ENCODE data around the gene ZNF280D.
"Not testable (repeated sequence)": the region's sequence is repeated elsewhere in the genome, so short reads cannot be mapped to it uniquely, and the experiment has no call there.

Gene ZNF280D

GRCh38 chr15:56709502-56709901, 23.8 kb downstream of the ZNF280D start:
- DNase-seq = not testable (repeated sequence)

DNA sequence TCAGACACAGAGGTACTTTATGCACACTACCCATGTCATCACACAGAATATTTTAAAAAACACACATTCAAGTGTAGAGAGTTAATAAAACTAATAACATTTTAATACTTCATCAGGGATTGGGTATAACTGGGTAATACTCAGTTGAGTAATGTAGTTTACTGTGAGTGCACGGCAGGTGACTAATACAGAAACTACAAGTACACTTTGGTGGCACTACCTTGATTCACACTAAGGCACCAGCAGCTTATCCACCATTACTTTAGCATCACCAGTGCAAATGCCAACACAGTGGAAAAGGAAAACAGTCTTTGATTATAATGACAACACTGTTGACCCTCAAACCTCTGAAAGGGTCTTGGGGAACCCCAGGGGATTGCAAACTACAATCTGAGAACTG, 33.6 kb downstream of the ZNF280D start:
- DNase-seq = peak; percentile 4

- no peak for DNase-seq
These were observed 35.0 kb downstream of the ZNF280D start for GRCh38 chr15:56698270-56698669.

GRCh38 chr15:56693761-56694160, 39.5 kb downstream of the ZNF280D start:
- no peak for DNase-seq

- DNase-seq = no peak
These were observed 42.6 kb downstream of the ZNF280D start for GRCh38 chr15:56690733-56691132.

DNA sequence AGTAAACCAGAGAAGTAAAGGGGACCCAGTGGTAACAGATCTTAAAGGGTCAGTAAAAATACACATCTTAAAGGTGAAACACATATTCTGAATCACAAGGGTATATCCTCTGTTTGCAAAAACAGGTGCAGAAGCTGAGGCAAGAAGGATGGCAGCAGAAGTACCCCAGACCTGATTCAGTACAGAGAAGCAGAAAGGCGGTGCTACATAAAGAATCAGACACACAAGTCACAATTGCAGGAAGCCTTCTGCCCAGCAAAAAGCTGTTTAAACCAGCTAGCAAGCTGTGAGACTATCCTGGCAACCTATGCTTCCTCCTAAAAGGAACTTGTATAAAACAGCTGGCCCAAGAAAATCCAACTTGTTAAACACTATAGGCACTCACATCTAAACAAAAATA, 49.4 kb downstream of the ZNF280D start:
- DNase-seq = no peak

- no peak for DNase-seq
These were observed 52.2 kb downstream of the ZNF280D start for GRCh38 chr15:56681113-56681512.

DNA sequence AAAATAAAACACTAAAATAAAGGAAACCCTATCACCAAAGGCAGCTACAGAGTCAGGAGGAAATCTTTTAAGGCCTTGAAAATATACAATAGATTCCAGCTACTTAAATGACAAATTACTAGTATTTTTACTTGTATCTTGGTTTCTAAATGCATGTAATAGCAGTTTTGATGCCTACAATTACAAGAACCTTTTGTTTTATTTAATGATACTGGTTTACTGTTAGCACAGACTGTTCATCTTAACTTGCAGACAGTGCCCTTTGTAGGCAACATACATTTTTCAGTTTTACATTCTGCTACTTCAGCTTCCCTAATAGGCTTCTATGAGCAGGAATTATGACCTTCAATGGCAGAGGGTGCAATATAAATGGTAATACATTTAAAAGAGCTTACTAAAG, 54.1 kb downstream of the ZNF280D start:
- DNase-seq = no peak

GRCh38 chr15:56678571-56678970, 54.7 kb downstream of the ZNF280D start:
- DNase-seq = no peak

DNA sequence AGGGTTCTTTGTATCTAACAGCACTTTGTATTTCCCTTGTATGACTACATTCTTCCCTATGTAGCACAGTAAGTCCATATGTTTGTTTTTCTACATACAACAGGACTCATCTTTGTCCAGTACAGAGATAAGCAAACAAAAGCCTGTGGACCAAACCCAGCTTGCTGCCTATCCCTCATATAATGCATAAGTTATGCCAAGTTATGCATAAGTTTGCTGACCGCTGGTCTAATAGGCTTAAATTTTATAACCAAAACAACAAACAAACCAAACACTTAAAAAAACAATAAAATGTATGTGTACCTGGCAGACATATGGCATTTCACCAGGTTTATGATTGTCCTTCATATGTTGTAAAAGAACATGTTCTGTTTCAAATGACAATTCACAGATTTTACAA, 56.0 kb downstream of the ZNF280D start:
- DNase-seq = no peak

GRCh38 chr15:56675930-56676329, 57.4 kb downstream of the ZNF280D start:
- DNase-seq = no peak

DNA sequence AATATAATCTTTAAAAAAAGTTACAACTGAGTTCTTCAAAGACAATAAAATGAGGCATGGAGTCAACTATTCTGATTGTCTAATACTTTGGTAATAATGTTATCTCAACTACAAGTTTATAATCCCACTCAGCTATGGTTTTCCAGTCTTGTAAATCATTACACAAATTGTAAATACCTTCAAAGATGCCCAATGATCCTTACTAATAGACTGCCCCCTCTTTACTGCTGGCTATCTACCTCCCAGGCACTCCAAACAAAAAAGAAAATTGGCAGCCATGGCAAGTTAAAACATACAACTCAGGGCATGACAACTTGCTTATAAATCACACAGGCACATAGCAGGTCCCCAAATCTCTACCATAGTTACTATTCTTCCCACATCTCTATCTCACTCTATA, 58.5 kb downstream of the ZNF280D start:
- no peak for DNase-seq

DNA sequence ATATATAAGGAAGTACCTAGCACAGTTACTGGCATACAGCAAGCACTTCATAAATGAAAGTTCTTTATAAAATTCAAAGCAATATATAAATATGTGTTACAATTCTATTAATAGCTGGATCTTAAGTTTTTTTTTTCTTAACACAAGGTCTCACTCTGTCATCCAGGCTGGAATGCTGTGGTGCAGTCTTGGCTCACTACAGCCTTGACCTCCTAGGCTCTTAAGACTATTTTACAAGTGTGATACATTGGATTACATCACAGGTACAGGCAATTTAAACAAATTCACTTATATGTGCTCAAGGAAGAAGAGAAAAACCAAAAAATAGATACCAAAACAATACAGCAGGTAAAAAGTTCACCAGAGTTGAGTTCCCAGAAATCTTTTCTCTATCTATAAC, 60.6 kb downstream of the ZNF280D start:
- no peak for DNase-seq

DNA sequence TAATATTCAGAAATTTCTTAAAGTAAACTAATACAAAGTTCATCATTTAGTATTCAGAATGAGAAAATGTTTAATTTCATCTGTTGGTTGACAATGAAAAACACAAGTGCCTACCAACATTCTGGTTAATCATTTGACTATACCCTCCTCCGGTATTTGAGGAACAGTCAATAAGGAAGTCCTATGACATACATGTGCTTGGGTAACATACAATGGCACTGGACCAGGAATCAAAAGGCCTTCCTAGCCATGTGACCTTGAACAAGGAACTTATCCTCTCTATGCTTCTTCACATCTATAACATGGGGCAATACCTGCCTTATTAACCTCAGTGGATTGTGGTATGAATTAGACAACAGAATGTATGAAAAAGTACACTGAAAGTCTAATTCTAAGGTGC, 65.8 kb downstream of the ZNF280D start:
- no peak for DNase-seq

- no peak for DNase-seq
These were observed 72.4 kb downstream of the ZNF280D start for GRCh38 chr15:56660943-56661342.

GRCh38 chr15:56659197-56659596, 74.1 kb downstream of the ZNF280D start:
- no peak for DNase-seq

- no peak for DNase-seq
These were observed 78.7 kb downstream of the ZNF280D start for GRCh38 chr15:56654624-56655023.

DNA sequence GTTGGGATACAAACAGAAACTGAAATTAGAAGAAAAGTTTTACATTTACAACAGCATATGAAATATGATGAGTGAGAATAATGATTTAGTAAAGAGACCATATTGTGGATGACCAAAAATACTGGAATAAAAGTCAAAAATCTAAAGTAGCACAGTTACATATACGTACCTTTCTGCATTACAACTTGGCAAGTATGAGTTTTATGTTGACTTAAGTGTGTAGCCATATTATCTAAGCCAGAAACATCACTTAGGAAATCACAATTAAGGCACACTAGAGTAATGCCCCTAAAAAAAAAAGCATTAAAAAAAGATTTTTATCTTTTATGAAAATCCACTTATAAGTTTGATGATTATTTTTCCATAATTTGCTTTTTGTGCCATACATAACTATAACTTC, 79.1 kb downstream of the ZNF280D start:
- DNase-seq = no peak

GRCh38 chr15:56653787-56654186, 79.5 kb downstream of the ZNF280D start:
- DNase-seq = no peak

DNA sequence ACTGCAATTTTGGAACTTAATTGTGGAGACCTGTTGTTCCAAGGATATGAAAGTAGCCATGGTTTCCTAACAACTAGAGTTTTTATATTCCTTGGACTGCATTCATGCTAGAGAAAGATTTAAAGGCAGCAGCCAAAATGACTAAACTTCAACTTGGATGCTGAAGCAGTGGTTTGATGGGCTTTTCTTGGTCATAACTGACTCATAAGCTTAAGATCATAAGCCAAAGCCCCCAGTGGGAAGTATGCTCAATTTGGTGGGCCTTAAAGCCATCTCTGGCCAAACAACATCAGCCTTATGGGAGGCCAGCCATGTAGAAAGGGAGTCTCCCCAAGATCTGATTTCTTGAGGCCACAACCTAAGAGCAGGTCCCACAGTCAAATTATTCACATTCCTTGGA, 80.2 kb downstream of the ZNF280D start:
- DNase-seq = no peak

DNA sequence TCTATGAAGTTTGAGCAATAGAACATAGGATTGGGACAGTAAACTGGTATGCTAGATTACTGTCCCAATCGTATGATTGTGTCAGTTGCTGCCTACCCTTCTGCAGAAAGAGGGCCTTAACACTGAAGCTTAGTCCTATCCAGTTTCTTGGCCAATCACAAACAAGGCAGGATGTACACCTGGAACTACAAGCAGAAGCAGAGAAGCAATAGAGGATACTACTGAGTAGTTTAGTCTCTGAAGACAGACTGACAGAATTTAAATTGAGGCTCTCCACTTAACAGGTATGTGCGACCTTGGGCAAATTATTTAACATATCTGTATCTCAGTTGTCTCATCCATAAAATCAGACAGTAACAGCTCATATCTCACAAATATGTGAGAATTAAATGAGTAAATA, 85.0 kb downstream of the ZNF280D start:
- no peak for DNase-seq

- DNase-seq = no peak
These were observed 92.8 kb downstream of the ZNF280D start for GRCh38 chr15:56640549-56640948.

DNA sequence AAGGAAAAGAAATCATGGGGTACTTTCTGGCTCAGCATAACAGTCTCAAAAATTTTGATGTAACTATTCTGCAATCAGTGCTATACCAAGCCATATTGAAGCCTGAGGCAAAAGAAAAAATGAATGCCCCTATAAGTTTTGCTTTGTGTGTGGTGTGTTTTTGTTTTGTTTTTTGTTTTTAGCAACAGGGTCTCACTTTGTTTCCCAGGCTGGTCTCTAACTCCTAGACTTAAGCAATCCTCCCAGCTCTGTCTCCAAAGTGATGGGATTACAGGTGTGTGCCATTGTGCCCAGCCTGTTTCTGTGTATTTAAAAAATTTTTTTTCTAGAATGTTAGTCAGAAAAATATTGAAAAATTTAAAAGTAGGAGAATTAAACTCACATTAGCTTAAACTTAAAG, 93.2 kb downstream of the ZNF280D start:
- DNase-seq = no peak

- DNase-seq = no peak
These were observed 93.7 kb downstream of the ZNF280D start for GRCh38 chr15:56639631-56640030.

DNA sequence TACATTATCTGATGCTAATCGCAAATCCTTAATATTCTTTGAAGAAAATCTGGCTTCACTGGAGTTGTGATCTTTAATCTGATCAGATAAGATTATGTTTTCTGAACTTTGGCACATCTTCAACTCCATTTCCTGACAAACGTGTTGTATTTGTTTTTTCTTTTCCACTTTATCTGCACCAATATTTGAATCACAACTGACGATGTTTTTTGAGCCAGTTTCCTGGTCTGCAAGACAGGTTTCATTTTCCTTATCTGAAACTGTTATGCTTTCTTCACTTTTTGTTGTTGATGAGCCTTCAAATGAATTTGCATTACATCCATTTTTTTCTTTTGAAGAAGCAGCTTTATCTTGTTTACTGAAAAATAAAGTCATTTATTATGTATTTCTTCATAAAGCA, 101.5 kb downstream of the ZNF280D start:
- DNase-seq = no peak

DNA sequence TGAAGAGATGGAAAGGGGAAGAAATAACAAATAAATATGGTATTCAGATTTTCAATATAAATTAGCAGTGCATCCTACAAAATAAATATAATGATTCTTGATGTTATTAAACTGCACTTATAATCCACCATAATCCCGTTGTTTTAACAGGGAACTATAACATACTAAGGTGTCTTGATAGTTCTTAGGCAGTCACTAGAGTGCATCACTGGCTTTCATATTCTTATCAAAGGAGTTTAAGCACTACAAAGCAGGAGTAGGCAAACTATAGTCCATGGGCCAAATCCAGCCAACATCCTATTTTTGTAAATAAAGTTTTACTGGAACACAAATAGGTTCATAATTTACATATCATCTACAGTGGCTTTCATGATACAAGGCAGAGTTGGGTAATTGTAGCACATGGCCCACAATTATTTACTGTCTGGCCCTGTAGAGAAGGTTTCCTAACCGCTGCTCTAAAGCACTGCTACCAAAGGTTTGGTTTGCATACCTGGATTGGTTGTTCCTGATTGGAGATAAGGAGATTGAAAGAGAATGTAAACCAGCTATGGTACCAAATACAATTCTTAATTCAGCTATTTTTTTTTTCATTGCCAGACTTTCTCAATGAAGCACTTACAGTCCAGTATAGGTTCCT, 104.3 kb downstream of the ZNF280D start:
- DNase-seq = no peak
